Uterus (tissue), 4 donors: ENCODE data around the gene MTMR6. TPM values are rescaled to one million over a fixed set of nuclear protein-coding genes. Genes with fewer than 3 reads are reported as not detected.

ENCODE experiments used
- DNase-seq, 2 donors: peaks; one replicate each; pipeline ENCODE4 v3.0.0-alpha.2; 2019 to 2020
- H3K27ac ChIP-seq, 2 donors: fragments of 200-600 bp; sonication (generic); 1 replicate in 1 of 2; 2 replicates in 1 of 2; pipeline ENCODE4 v1.5.1; 2016 to 2018
- H3K27me3 ChIP-seq, 2 donors: fragments of 200-600 bp; sonication (generic); one replicate each; pipeline ENCODE4 v1.5.1; 2018 to 2019; ENCODE audit warnings: control low read depth in 1 of 2
- H3K36me3 ChIP-seq, 2 donors: fragments of 200-600 bp; sonication (generic); one replicate each; pipeline ENCODE4 v1.5.1; 2019; ENCODE audit warnings: control low read depth in 1 of 2
- H3K4me1 ChIP-seq, 2 donors: fragments of 200-600 bp; sonication (generic); one replicate each; pipeline ENCODE4 v1.5.1; 2018 to 2019; ENCODE audit warnings: control low read depth in 1 of 2
- H3K4me3 ChIP-seq, 2 donors: fragments of 200-600 bp; sonication (generic); 1 replicate in 1 of 2; 2 replicates in 1 of 2; pipeline ENCODE4 v1.5.1; 2018 to 2019; ENCODE audit warnings: mild to moderate bottlenecking in 1 of 2
- H3K9me3 ChIP-seq, 2 donors: fragments of 200-600 bp; sonication (generic); one replicate each; pipeline ENCODE4 v1.5.1; 2019; ENCODE audit warnings: control low read depth in 1 of 2
- POLR2A ChIP-seq, 2 donors: fragments of 450-650 bp; IDR thresholded peaks; one replicate each; pipeline ENCODE4 v1.6.1; 2016; ENCODE audit warnings: antibody characterized with exemption in 2 of 2, mild to moderate bottlenecking in 1 of 2, moderate library complexity in 1 of 2
- intact Hi-C: fragments of 100-400 bp; cut with DNase I; formaldehyde crosslinking; loops from one replicate; pipeline ENCODE4 v1.15.1; 2023; ENCODE audit warnings: low total_unique reads
- total RNA-seq, 4 donors: library from RNA; depleted of rRNA in 3 of 4; stranded (reverse); fragments of >200 nt in 3 of 4; gene quantifications; one replicate each; pipeline versions ENCODE4 v1.1.0 to v1.2.4, GENCODE V29; 2014 to 2023
- TF ChIP-seq, protein P1 (sequence below), 4 experiments: fragments of 200-600 bp in 2 of 4; fragments of 450-650 bp in 2 of 4; sonication (generic) in 2 of 4; IDR thresholded peaks; one replicate each; pipeline ENCODE4 v1.5.1; 2016 to 2019; ENCODE audit warnings: antibody characterized with exemption in 4 of 4, mild to moderate bottlenecking in 2 of 4, moderate library complexity in 1 of 4
- donor health status: DM: yes; HTN: yes; CAD: no.

Gene MTMR6
- total RNA-seq, 4 donors from 2014 or later = 10.0 to 36.4 (median 27.3) TPM

DNA sequence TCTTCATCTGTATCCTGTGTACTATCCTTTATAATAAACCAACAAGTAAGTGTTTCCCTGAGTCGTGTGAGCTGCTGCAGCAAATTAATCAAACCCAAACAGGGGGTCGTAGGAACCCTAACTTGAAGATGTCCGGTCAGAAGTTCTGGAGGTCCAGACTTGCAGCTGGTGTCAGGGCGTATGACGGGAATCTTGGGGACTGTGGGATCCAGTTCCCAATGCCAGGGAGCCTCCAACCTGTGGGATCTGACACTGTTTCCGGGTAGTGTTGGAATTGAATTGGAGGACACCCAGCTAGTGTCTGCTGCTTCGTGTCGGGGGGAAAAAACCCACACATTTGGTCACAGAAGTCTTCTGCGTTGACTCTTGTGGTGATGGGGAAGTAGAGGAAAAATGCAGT is 63.1 kb downstream of the MTMR6 start:
- DNase-seq = no peak
- Histone ChIP-seq H3K4me1 (no peaks in the 10 kb centered on the region), H3K27ac (no peak overlapping the region), H3K27me3 (no peaks in the 10 kb centered on the region), H3K9me3 (no peaks in the 10 kb centered on the region), H3K4me3 (no peak overlapping the region), H3K36me3 (no peaks in the 10 kb centered on the region)
- TF ChIP-seq, protein P1, sequence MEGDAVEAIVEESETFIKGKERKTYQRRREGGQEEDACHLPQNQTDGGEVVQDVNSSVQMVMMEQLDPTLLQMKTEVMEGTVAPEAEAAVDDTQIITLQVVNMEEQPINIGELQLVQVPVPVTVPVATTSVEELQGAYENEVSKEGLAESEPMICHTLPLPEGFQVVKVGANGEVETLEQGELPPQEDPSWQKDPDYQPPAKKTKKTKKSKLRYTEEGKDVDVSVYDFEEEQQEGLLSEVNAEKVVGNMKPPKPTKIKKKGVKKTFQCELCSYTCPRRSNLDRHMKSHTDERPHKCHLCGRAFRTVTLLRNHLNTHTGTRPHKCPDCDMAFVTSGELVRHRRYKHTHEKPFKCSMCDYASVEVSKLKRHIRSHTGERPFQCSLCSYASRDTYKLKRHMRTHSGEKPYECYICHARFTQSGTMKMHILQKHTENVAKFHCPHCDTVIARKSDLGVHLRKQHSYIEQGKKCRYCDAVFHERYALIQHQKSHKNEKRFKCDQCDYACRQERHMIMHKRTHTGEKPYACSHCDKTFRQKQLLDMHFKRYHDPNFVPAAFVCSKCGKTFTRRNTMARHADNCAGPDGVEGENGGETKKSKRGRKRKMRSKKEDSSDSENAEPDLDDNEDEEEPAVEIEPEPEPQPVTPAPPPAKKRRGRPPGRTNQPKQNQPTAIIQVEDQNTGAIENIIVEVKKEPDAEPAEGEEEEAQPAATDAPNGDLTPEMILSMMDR (IDR thresholded peaks at IDR 0.05) = no peak
- TF ChIP-seq POLR2A (IDR thresholded peaks at IDR 0.05) = no peak
- intact Hi-C loops = no loop called here

DNA sequence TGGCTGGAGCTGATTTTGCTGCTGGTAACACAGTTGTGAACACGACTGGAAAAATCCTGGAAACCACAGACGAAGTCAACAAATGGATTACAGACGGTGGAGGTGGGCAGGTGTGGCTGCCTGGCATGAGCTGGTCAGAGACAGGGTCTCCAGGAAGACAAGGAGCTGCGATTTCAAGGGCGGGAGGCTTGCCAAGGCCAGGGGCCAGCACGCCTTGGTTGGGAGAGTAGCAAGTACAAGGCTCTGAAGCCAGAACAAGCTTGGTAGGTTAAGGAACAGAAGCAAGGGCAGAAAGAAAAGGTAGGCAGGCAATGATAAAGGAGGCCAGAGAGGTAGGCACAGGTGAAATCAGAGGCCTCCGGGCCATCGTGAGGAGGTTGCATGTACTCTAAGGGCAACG is 64.5 kb downstream of the MTMR6 start:
- TF ChIP-seq, protein P1 (IDR thresholded peaks at IDR 0.05) = no peak
- TF ChIP-seq POLR2A (IDR thresholded peaks at IDR 0.05) = no peak
- Histone ChIP-seq H3K4me1 (no peaks in the 10 kb centered on the region), H3K27ac (no peak overlapping the region), H3K27me3 (no peaks in the 10 kb centered on the region), H3K36me3 (no peaks in the 10 kb centered on the region), H3K4me3 (no peak overlapping the region), H3K9me3 (no peaks in the 10 kb centered on the region)
- no peak for DNase-seq
- intact Hi-C loops = no loop called here

GRCh38 chr13:25218019-25218418 is 69.3 kb downstream of the MTMR6 start:
- intact Hi-C loops = no loop called here
- TF ChIP-seq, protein P1 (IDR thresholded peaks at IDR 0.05) = no peak
- no peak for TF ChIP-seq POLR2A (IDR thresholded peaks at IDR 0.05)
- no peak overlapping the region for H3K27ac ChIP-seq
- no peaks in the 10 kb centered on the region for H3K9me3 ChIP-seq
- H3K36me3 ChIP-seq = no peaks in the 10 kb centered on the region
- no peak for DNase-seq
- H3K27me3 ChIP-seq = no peaks in the 10 kb centered on the region
- no peaks in the 10 kb centered on the region for H3K4me1 ChIP-seq
- H3K4me3 ChIP-seq = no peak overlapping the region

DNA sequence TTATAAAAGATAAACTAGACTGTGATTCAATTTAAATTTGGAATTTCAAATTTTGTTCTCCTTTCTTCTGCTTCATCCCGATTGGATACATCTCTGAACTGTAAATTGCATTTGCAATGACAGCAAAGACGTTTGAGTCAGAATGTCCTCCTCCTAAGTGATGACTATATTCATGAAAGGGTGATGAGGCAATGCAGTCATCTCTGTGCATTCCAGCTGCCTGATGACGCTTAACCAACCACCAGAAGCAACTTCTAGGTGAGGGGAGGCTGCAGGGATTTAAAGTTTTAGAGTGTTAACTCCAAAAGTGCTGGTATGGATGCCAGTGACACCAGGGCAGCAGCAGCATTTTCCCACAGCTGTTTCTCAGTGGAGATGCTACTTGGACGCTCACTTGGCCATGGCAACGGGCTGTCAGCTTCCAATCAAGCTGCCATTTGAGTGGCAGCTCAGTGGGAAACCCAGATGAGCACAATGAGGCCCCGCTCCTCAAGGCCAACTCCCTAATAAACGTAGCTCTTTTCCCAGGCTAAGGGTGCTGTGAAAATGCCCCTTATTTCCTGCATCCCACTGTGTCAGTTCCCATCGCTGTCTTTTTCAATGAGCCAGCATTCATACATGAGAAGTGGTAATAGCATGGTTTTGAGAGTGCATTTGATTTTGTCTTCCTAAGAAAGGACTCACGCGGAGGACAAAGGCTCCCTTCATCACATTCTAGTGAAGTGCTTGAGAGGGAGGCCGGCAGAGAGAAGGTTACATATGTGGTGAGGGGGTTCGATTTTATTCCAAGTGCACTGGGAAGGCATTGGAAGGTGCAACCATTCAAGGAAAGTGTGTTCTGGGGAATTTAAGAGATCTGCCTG is 70.0 kb downstream of the MTMR6 start:
- H3K4me3 ChIP-seq = no peak overlapping the region
- no peaks in the 10 kb centered on the region for H3K4me1 ChIP-seq
- no peaks in the 10 kb centered on the region for H3K36me3 ChIP-seq
- H3K9me3 ChIP-seq = no peaks in the 10 kb centered on the region
- no peaks in the 10 kb centered on the region for H3K27me3 ChIP-seq
- DNase-seq = no peak
- intact Hi-C loops = no loop called here
- no peak for TF ChIP-seq POLR2A (IDR thresholded peaks at IDR 0.05)
- TF ChIP-seq, protein P1 (IDR thresholded peaks at IDR 0.05) = no peak
- no peak overlapping the region for H3K27ac ChIP-seq

DNA sequence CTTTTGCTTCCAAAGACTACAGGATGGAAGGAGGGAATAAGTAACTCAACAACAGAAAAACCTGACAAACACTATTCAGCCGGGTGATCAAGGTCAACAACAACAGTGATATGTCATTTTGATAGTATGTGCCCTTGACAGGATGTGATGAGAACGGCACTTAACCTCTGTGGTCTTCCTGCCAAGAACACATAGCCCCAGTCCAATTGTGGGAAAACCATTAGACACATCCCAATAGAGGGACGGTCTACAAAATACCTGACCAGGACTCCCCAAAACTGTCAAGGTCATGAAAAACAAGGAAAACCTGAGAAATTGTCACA is 72.1 kb downstream of the MTMR6 start:
- no peaks in the 10 kb centered on the region for H3K4me1 ChIP-seq
- H3K9me3 ChIP-seq = no peaks in the 10 kb centered on the region
- no peak overlapping the region for H3K27ac ChIP-seq
- no peaks in the 10 kb centered on the region for H3K36me3 ChIP-seq
- no peak for TF ChIP-seq POLR2A (IDR thresholded peaks at IDR 0.05)
- TF ChIP-seq, protein P1 (IDR thresholded peaks at IDR 0.05) = no peak
- intact Hi-C loops = no loop called here
- no peak overlapping the region for H3K4me3 ChIP-seq
- DNase-seq = no peak
- H3K27me3 ChIP-seq = no peaks in the 10 kb centered on the region
